ENCODE results near the gene POLL.

Gene POLL

DNA sequence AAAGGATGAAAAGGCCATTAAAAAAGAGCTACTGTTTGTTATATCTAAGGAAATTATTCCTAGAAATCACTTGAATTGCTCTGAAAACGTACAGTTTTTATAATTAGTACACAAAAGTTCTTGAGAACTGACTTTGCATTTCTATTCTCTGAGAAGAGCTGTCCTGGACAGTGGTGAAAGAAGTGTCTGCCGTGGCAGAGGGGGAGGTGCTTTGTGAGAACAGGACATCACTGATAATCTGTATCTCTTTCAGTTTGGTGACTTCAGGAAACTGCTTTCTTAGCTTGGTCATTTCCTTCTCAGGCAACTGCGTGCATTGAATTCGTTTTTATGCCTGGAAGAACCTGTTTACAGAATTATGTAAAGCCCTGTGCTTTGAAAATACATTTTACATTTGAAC, 52.1 kb downstream of the POLL start:
- H3K4me3 ChIP-seq (ENCODE audit: low read depth, low read length) = no peak overlapping the region
- TF ChIP-seq, protein P1, sequence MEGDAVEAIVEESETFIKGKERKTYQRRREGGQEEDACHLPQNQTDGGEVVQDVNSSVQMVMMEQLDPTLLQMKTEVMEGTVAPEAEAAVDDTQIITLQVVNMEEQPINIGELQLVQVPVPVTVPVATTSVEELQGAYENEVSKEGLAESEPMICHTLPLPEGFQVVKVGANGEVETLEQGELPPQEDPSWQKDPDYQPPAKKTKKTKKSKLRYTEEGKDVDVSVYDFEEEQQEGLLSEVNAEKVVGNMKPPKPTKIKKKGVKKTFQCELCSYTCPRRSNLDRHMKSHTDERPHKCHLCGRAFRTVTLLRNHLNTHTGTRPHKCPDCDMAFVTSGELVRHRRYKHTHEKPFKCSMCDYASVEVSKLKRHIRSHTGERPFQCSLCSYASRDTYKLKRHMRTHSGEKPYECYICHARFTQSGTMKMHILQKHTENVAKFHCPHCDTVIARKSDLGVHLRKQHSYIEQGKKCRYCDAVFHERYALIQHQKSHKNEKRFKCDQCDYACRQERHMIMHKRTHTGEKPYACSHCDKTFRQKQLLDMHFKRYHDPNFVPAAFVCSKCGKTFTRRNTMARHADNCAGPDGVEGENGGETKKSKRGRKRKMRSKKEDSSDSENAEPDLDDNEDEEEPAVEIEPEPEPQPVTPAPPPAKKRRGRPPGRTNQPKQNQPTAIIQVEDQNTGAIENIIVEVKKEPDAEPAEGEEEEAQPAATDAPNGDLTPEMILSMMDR (IDR thresholded peaks at IDR 0.05; ENCODE audit: low read depth, low read length) = no peak

DNA sequence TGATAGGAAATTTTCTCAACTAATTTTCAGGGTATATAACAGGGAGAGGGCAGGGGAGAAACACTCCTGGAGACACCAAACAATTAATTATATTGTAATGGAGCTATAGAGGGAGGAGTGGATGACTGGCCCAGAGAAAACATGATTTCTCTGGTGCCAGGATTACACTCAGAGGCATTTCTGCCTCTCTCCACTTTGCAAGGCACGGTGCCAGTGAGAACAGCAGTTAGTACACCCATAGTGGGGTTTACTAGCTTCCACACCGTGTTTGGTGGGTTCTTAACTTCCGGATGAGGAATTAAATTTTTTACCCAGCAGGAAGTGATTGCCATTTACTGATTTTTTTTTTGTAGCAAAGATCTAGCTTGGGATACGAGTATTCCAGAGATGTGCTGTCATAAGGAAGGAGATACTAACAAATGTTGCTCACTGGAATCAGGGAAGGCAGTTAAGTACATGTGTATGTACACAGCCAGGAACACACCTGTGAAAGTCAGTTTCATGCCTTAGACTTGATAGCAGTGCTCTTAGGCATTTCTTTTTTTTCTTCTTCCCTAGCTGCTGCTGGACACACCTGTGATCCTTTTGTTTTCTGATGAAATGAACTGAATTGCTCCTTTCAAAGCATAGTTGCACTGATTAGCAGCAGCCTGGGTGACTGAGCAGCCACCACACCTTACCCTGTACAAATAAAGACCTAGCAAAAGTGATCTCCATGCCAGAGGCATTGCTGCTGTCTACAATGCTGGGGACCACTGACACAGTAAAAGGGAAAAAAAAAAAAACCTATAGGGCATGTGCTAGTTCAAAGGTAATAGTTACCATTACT, 58.1 kb downstream of the POLL start:
- TF ChIP-seq, protein P1 (IDR thresholded peaks at IDR 0.05; ENCODE audit: low read depth, low read length) = no peak
- no peak overlapping the region for H3K4me3 ChIP-seq (ENCODE audit: low read depth, low read length)

DNA sequence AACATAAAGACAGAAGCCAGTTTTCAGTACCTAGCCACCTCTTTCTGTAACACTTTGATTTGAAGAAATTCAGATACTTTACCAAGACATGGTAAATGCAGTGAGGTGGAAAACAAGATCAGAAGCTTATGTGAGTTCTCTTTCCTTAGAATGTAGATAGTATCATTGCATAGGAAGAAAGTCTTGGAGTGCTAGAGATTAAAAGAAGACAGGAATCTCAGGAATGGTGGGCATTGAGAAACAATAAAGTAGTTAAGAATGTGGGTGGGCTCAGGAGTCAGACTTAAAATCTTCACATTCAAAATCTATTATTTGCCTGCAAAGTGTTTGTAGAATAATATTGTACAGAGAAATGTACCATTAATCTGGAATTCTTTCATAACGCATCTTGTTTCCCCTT, 58.9 kb downstream of the POLL start:
- H3K4me3 ChIP-seq (ENCODE audit: low read depth, low read length) = no peak overlapping the region

More for the DNA sequence above, 58.9 kb downstream of the POLL start:
- TF ChIP-seq, protein P1 (IDR thresholded peaks at IDR 0.05; ENCODE audit: low read depth, low read length) = no peak

Data from WI38 (cell line).